CD8-positive, alpha-beta memory T cell (primary cell): ENCODE data around the gene CAMK1D. TPM values are rescaled to one million over a fixed set of nuclear protein-coding genes. Genes with fewer than 3 reads are reported as not detected.
A peak's percentile ranks its signal among the peaks of the same experiment; 100 is the strongest.

Experiments
- CTCF ChIA-PET: fragments of 350-600 bp; sonication (Branson Sonifier 250); formaldehyde crosslinking; loops from one replicate; lab custom pipeline; 2021; ENCODE audit warnings: antibody characterized with exemption; lab: Charles Lee
- POLR2A ChIA-PET: fragments of 350-600 bp; sonication (Branson Sonifier 250); formaldehyde crosslinking; loops from one replicate; lab custom pipeline; 2021; ENCODE audit warnings: antibody characterized with exemption; lab: Charles Lee
- DNase-seq, 5 donors: peaks; one replicate each; pipeline versions ENCODE4 v3.0.0 to v3.0.0-alpha.2; 2020 to 2022; ENCODE audit warnings: mixed read lengths in 1 of 5
- H3K27ac ChIP-seq: one replicate; pipeline ENCODE4 v1.7.0; 2013; ENCODE audit warnings: low read depth, mild to moderate bottlenecking, low read length, moderate library complexity
- H3K27me3 ChIP-seq: 2 replicates; pipeline ENCODE4 v1.7.0; 2013; ENCODE audit warnings: low read length, mild to moderate bottlenecking; ENCODE audit not compliant: insufficient read depth, poor library complexity, severe bottlenecking
- H3K36me3 ChIP-seq: 2 replicates; pipeline ENCODE4 v1.7.0; 2013; ENCODE audit warnings: mild to moderate bottlenecking, low read length, moderate library complexity; ENCODE audit not compliant: insufficient read depth
- H3K4me1 ChIP-seq: 2 replicates; pipeline ENCODE4 v1.7.0; 2013; ENCODE audit warnings: mild to moderate bottlenecking, low read length, moderate library complexity; ENCODE audit not compliant: insufficient read depth
- H3K4me3 ChIP-seq: 2 replicates; pipeline ENCODE4 v1.7.0; 2013; ENCODE audit warnings: mild to moderate bottlenecking, low read length
- H3K9me3 ChIP-seq: 2 replicates; pipeline ENCODE4 v1.7.0; 2013; ENCODE audit warnings: mild to moderate bottlenecking, low read length
- H3K27ac Mint-ChIP-seq, 8 donors: one replicate each; pipeline ENCODE4 v1.8.0; 2020 to 2021; ENCODE audit warnings: mixed read lengths in 8 of 8, mild to moderate bottlenecking in 6 of 8, inconsistent platforms in 3 of 8, moderate library complexity in 3 of 8
- H3K27me3 Mint-ChIP-seq, 2 donors: one replicate each; pipeline ENCODE4 v1.8.0; 2020 to 2021; ENCODE audit warnings: mixed read lengths in 2 of 2, mild to moderate bottlenecking in 1 of 2, moderate library complexity in 1 of 2
- H3K36me3 Mint-ChIP-seq, 3 donors: one replicate each; pipeline ENCODE4 v1.8.0; 2020 to 2021; ENCODE audit warnings: mixed read lengths in 3 of 3, inconsistent platforms in 1 of 3, mild to moderate bottlenecking in 1 of 3
- H3K4me1 Mint-ChIP-seq, 3 donors: one replicate each; pipeline ENCODE4 v1.8.0; 2020 to 2021; ENCODE audit warnings: mixed read lengths in 3 of 3, inconsistent platforms in 1 of 3, mild to moderate bottlenecking in 1 of 3
- H3K4me3 Mint-ChIP-seq, 7 donors: one replicate each; pipeline ENCODE4 v1.8.0; 2020 to 2021; ENCODE audit warnings: mixed read lengths in 7 of 7, mild to moderate bottlenecking in 6 of 7, moderate library complexity in 4 of 7, inconsistent platforms in 2 of 7
- H3K9me3 Mint-ChIP-seq, 5 donors: one replicate each; pipeline ENCODE4 v1.8.0; 2020 to 2022; ENCODE audit warnings: mixed read lengths in 5 of 5, mild to moderate bottlenecking in 3 of 5, moderate library complexity in 2 of 5, inconsistent platforms in 1 of 5
- polyA plus RNA-seq: library from polyadenylated mRNA; unstranded; fragments of 300-500 nt; fragmentation: Illumina TruSeq; gene quantifications from one replicate; pipeline ENCODE4 v1.2.3, GENCODE V29; 2021
- total RNA-seq, 2 experiments: library from RNA; stranded (reverse); gene quantifications; one replicate each; pipeline ENCODE4 v1.2.3, GENCODE V29; 2021

The CAMK1D gene
- total and polyA plus RNA-seq, 3 experiments from 2014 or later: 8.9 to 15.1 (median 10.0) TPM

DNA sequence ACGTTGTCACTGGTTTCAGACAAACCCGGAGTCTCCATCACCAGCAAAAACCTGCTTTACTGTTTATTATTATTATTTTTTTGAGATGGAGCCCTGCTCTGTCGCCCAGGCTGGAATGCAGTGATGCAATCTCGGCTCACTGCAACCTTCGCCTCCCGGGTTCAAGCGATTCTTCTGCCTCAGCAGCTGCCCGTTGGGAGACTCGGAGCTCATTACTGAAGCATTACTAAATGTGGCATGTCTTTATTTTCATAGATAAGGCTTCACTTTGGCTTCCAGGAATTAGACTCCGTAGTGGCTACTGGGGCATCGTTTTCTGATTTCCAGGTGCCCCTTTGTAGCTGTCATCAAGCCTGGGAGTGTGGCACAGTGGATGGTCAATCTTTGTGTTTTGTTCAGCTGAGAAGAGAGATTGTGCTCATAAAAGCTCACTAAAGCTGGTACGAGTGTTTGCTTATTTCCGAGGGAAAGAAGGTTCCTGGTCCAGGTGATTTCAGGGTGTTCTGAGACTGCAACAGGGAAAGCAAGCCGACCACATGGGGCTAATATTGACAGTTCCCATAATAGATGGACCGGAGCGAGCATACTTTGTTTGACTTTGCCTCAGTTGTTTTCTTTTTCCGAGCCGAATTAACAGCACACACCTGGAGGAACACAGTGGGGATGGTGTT lies 163.1 kb downstream of the CAMK1D start:
- Mint-ChIP-seq H3K27me3 (no peaks in the 10 kb centered on the region), H3K4me1 (peaks cover 36 to 61% (median 52%) of the 10 kb centered on the region in 3 donors), H3K36me3 (peaks cover 0 to 2% (median 0%) of the 10 kb centered on the region in 3 donors), H3K4me3 (no peak overlapping the region), H3K27ac (no peak overlapping the region), H3K9me3 (peaks cover 0 to 2% (median under 1%) of the 10 kb centered on the region in 5 donors)
- DNase-seq: no peak
- POLR2A ChIA-PET: no interaction called here
- H3K27me3 ChIP-seq: no peaks in the 10 kb centered on the region
- no peak overlapping the region for H3K4me3 ChIP-seq
- H3K9me3 ChIP-seq: no peaks in the 10 kb centered on the region
- CTCF ChIA-PET: no interaction called here
- no peak overlapping the region for H3K27ac ChIP-seq
- peaks cover 10% of the 10 kb centered on the region for H3K4me1 ChIP-seq
- H3K36me3 ChIP-seq: no peaks in the 10 kb centered on the region

DNA sequence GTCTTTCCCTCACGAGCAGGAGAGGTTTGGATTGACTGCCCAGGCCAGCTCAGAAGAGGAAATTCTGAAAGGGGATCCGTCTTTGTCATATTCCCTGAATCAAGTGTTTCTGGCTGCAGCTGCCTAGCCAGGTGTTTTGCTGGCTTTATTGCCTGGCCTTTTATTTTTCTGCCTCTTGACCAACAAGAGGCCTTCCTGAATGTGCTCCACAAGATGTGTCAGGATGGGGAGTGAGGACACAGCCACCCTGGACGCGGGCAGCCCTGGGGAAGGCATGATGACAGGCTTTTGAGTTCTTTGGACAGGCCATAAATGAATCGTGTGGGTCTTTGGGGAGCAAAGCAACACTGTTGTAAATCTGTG lies 163.6 kb downstream of the CAMK1D start:
- Histone ChIP-seq H3K27ac (no peak overlapping the region), H3K4me3 (no peak overlapping the region), H3K4me1 (peaks cover 10% of the 10 kb centered on the region), H3K36me3 (no peaks in the 10 kb centered on the region), H3K9me3 (no peaks in the 10 kb centered on the region), H3K27me3 (no peaks in the 10 kb centered on the region)
- H3K27ac Mint-ChIP-seq: peak overlapping the region in 3 of 8 donors; percentile 33 to 92 (median 49)
- no peak for DNase-seq
- POLR2A ChIA-PET: no interaction called here
- H3K27me3 Mint-ChIP-seq: no peaks in the 10 kb centered on the region
- H3K9me3 Mint-ChIP-seq: peaks cover 0 to 5% (median 1%) of the 10 kb centered on the region in 5 donors
- CTCF ChIA-PET: no interaction called here
- H3K4me3 Mint-ChIP-seq: no peak overlapping the region
- peaks cover 0 to 2% (median 0%) of the 10 kb centered on the region in 3 donors for H3K36me3 Mint-ChIP-seq
- H3K4me1 Mint-ChIP-seq: peaks cover 31 to 56% (median 46%) of the 10 kb centered on the region in 3 donors

DNA sequence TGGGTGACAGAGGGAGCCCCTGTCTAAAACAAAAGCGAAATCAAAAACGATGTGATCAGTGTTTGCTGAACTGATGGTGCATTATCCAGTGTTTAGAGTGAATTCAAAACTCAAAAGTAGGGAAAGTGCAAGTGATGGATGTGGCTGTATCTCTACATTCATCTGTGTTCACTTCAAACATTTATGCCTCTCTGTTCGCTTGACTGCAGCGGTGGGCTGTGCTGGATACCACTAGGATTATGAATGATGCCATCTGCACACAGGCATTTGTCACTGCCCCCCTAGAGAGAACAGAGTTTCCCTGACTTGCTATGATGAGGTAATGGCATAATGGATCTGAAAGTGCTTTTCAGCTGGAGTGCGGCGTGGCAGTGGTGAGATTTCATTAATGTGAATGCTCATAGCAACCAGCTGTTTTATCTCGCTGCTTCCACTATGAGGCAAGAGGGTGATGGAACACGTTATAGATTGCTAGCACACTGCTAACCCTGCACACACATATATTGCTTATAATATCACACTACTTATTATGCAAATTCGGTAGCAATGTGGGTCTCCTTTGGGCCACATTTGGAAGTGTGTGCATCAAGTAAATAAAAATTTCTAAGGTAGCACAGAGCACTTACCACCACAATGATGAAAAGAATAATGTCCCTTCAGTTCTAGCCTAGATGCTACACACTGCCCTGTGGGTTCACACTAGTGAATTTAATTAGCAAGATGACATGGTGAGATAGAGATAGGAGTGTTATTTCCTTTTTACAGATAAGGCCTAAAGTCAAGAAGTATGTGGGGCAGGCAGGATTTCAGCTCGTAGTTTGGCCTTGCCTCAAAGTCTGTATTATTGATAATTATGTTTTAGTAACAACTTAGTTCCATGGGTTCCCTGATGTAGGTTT lies 164.7 kb downstream of the CAMK1D start:
- H3K36me3 Mint-ChIP-seq: no peaks in the 10 kb centered on the region
- H3K36me3 ChIP-seq: no peaks in the 10 kb centered on the region
- no peak for DNase-seq
- no peaks in the 10 kb centered on the region for H3K27me3 Mint-ChIP-seq
- H3K9me3 ChIP-seq: no peaks in the 10 kb centered on the region
- no peak overlapping the region for H3K4me3 ChIP-seq
- H3K27ac ChIP-seq: no peak overlapping the region
- peaks cover 8% of the 10 kb centered on the region for H3K4me1 ChIP-seq
- ChIA-PET CTCF (no interaction called here), POLR2A (no interaction called here)
- peak overlapping the region in 3 of 7 donors; percentile 1 to 16 (median 15) for H3K4me3 Mint-ChIP-seq
- peaks cover 0 to 7% (median 0%) of the 10 kb centered on the region in 5 donors for H3K9me3 Mint-ChIP-seq
- no peaks in the 10 kb centered on the region for H3K27me3 ChIP-seq
- peaks cover 23 to 46% (median 37%) of the 10 kb centered on the region in 3 donors for H3K4me1 Mint-ChIP-seq
- peak overlapping the region in 7 of 8 donors; percentile 28 to 92 (median 49) for H3K27ac Mint-ChIP-seq

DNA sequence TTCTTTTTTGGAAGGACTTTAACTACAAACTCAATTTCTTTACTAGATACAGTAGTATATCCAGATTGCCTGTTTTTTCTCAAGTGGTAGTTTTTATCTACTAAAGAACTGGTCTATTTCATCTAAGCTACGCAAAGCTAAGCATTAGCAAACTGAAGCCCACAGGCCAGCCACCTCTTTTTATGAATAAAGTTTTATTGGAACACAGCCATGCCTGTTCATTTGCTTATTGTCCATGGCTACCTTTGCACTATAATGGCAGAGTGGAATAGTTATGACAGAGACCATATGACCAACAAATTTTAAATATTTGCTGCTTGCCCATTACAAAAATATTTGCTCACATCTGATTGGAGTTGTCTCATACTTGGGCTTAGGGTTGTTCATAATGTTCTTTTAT lies 168.7 kb downstream of the CAMK1D start:
- peaks cover 0 to 16% (median 2%) of the 10 kb centered on the region in 5 donors for H3K9me3 Mint-ChIP-seq
- Histone ChIP-seq H3K27me3 (no peaks in the 10 kb centered on the region), H3K4me3 (no peak overlapping the region), H3K36me3 (no peaks in the 10 kb centered on the region), H3K4me1 (no peaks in the 10 kb centered on the region), H3K27ac (no peak overlapping the region), H3K9me3 (no peaks in the 10 kb centered on the region)
- peaks cover 15 to 26% (median 25%) of the 10 kb centered on the region in 3 donors for H3K4me1 Mint-ChIP-seq
- no peak overlapping the region for H3K27ac Mint-ChIP-seq
- POLR2A ChIA-PET: no interaction called here
- H3K4me3 Mint-ChIP-seq: no peak overlapping the region
- no peak for DNase-seq
- peaks cover 0 to 4% (median 3%) of the 10 kb centered on the region in 3 donors for H3K36me3 Mint-ChIP-seq
- no peaks in the 10 kb centered on the region for H3K27me3 Mint-ChIP-seq
- CTCF ChIA-PET: no interaction called here

DNA sequence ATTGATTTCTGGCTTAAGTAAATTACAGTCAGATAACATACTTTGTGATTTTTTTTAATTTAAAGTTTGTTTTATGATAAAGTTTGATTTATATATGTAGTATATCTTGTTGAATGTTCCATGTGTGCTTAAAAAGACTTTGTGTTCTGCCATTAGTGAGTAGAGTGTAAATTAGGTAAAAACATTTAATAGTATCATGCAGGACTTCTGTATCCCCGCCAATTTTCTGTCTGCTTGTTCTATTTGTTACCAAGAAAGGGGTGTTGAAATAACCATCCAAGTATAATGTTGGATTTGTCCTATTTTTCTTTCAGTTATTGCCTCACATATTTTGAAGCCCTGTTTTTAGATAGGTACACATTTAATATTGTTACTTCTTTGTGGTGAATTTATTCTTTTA lies 172.1 kb downstream of the CAMK1D start:
- Histone ChIP-seq H3K27ac (no peak overlapping the region), H3K36me3 (no peaks in the 10 kb centered on the region), H3K27me3 (no peaks in the 10 kb centered on the region), H3K4me1 (no peaks in the 10 kb centered on the region), H3K4me3 (no peak overlapping the region), H3K9me3 (no peaks in the 10 kb centered on the region)
- no peak for DNase-seq
- H3K4me1 Mint-ChIP-seq: peaks cover 3 to 17% (median 12%) of the 10 kb centered on the region in 3 donors
- H3K4me3 Mint-ChIP-seq: no peak overlapping the region
- peaks cover 0 to 2% of the 10 kb centered on the region in 2 donors for H3K27me3 Mint-ChIP-seq
- CTCF ChIA-PET: no interaction called here
- H3K27ac Mint-ChIP-seq: no peak overlapping the region
- peaks cover 0 to 16% (median 3%) of the 10 kb centered on the region in 5 donors for H3K9me3 Mint-ChIP-seq
- peaks cover 2 to 12% (median 3%) of the 10 kb centered on the region in 3 donors for H3K36me3 Mint-ChIP-seq
- POLR2A ChIA-PET: no interaction called here

DNA sequence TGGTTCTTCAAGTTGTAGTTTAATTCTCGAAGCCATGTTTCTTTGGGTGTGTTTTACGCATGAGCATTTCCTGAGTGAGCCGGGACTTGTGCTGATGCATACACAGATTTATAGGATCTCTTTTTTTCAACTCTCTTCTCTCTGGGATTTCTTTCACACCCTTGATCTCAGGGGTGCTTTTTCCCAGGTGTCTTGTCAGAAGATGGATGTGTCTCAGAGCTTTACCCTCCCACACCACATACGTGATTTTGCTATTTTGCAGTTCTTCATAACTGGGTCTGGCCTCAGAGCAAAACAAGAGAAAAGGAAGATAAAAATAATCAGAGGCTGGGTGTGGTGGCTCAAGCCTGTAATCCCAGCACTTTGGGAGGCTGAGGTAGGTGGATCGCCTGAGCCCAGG lies 177.0 kb downstream of the CAMK1D start:
- Mint-ChIP-seq H3K36me3 (peaks cover 2 to 8% (median 5%) of the 10 kb centered on the region in 3 donors), H3K27me3 (peaks cover 0 to 2% of the 10 kb centered on the region in 2 donors), H3K4me1 (peaks cover 0 to 12% (median 9%) of the 10 kb centered on the region in 3 donors), H3K9me3 (peaks cover 0 to 5% (median 3%) of the 10 kb centered on the region in 5 donors), H3K27ac (no peak overlapping the region), H3K4me3 (no peak overlapping the region)
- no peaks in the 10 kb centered on the region for H3K36me3 ChIP-seq
- ChIA-PET CTCF (no interaction called here), POLR2A (interaction anchor here (0.5 kb wide), 1 partner anchor 177 kb away, joined by 3 read pairs; no protein-coding TSS in a partner anchor)
- H3K4me1 ChIP-seq: no peaks in the 10 kb centered on the region
- DNase-seq: no peak
- no peak overlapping the region for H3K4me3 ChIP-seq
- no peaks in the 10 kb centered on the region for H3K27me3 ChIP-seq
- no peaks in the 10 kb centered on the region for H3K9me3 ChIP-seq
- H3K27ac ChIP-seq: no peak overlapping the region

DNA sequence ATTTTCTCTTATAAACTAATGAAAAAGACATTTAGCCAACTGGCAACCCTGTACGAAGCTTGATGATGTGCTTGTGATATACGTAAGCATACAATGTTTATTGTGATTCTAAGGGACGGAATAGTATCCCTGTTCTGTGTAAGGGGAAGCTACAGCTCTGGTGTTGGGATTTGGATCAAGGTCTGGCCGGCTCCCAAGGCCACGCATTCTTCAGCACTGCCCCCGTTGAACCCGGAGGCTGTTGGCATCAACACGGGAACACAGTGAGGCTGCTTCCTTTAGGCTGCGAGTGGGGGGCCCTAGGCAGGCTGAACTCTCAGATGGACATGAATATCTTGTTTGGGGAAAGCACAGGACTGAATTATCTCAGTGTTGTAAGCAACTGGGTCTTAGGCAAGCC lies 180.6 kb downstream of the CAMK1D start:
- Histone ChIP-seq H3K36me3 (no peaks in the 10 kb centered on the region), H3K4me1 (no peaks in the 10 kb centered on the region), H3K27me3 (no peaks in the 10 kb centered on the region), H3K9me3 (no peaks in the 10 kb centered on the region), H3K4me3 (no peak overlapping the region), H3K27ac (no peak overlapping the region)
- peaks cover 5 to 15% (median 8%) of the 10 kb centered on the region in 3 donors for H3K4me1 Mint-ChIP-seq
- POLR2A ChIA-PET: no interaction called here
- H3K9me3 Mint-ChIP-seq: peaks cover 0 to 6% (median 2%) of the 10 kb centered on the region in 5 donors
- H3K4me3 Mint-ChIP-seq: no peak overlapping the region
- no peaks in the 10 kb centered on the region for H3K27me3 Mint-ChIP-seq
- peak overlapping the region in 1 of 8 donors; percentile 23 for H3K27ac Mint-ChIP-seq
- peaks cover 3 to 22% (median 3%) of the 10 kb centered on the region in 3 donors for H3K36me3 Mint-ChIP-seq
- DNase-seq: no peak
- CTCF ChIA-PET: no interaction called here
